Ecto neural progenitor cell (in vitro differentiated cells): ENCODE results near the gene SOHLH1.
"Not testable (repeated sequence)": the region's sequence is repeated elsewhere in the genome, so short reads cannot be mapped to it uniquely, and the experiment has no call there.

Source experiments
- DNase-seq: peaks from one replicate; pipeline ENCODE4 v3.0.0-alpha.2; 2018; ENCODE audit warnings: low spot score

Gene SOHLH1

DNA sequence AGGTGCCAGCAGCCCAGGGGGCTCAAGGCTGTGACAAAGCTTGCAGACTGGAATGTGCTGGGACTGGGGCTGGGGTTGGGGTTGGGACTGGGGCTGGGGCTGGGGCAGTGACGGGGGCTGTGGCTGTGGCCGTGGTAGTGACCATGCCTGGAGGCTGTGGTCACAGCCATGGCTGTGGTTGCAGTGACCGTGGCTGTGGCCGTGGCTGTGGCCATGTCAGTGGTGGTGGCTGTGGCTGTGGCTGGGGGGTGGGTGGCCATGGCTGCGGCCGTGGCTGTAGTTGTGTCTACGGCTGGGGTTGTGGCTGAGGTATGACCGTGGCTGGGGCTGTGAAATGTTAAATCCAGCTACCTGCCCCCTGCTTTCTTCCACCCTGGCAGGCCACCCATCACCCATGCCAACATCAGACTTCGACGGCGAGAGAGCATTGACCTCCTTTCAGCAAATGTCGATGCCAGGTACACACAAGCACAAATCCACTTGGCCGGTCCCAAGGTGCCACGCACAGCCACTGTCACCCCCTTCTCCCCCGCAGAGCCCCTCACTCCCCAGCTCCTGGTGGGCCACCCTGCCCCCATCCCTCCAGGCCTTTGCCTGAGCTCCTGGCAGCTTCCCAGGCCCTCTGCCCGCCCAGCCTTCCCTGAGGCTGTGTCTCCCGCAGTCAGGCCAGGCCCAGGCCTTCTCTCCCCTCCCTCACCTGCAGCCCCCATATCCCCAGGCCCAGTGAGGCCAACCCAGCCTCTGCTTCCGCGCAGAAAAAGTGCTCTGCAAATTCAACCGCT, 20.9 kb downstream of the SOHLH1 start:
- DNase-seq, result no peak

DNA sequence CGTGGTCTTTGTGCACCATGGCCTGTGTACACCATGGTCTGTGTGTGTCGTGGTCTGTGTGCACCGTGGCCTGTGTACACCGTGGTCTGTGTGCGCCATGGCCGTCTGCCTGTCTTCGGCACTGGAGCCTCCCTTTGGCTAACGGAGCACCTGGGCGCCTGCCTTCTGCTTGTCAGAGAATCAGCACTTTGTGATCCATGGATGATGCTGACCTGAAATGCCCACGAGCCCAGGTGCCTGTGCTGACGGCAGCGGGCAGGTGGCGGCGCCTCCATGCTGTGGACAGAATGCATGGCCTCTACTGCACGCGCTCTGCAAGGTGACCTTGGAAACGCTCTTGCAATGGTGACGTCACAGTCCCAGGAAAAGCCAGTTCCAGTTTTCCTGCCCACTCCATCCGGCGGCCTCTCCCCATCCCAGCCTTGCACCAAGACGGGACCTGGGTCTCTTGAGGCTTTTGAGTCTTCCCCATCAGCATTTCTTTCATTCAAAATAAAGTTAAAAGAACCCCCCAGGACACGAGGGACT, 21.6 kb downstream of the SOHLH1 start:
- DNase-seq, result no peak

DNA sequence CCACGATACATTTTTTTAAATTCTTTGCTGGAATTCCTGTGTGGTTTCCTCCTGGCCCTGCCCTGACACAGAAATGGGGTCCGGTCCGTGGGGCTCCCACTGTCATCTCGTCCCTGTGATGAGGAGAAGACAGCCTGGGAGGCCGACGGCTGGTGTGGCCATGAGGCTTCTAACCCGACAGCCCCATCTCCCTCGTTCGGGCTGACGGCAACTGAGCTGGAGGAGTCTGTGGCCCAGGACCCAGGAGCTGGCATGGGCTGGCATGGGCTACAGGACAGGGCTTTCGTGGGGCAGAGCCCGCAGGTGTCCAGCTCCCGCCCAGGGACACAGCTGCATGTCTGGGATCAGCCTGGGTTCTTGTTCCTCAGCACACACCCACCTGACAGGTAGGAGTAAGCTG, 22.4 kb downstream of the SOHLH1 start:
- no peak for DNase-seq

DNA sequence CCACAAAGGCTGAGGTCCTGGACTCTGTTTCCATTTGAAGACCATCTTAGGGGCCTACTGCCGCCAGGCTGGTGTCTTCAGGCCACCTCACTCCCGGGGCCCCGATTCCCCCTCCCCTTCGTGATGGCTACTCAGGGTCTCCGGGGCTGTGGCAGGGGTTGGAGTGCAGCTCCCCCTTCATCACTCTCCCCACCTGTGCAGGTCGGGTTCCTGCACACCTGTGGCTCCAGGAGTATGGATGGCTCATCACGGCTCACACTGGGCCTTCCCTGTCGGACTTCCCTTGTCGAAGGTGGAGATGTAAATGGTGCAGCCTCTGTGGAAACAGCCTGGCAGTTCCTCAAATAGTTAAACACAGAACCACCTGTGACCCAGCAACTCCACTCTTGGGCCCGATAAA, 24.3 kb downstream of the SOHLH1 start:
- no peak for DNase-seq

DNA sequence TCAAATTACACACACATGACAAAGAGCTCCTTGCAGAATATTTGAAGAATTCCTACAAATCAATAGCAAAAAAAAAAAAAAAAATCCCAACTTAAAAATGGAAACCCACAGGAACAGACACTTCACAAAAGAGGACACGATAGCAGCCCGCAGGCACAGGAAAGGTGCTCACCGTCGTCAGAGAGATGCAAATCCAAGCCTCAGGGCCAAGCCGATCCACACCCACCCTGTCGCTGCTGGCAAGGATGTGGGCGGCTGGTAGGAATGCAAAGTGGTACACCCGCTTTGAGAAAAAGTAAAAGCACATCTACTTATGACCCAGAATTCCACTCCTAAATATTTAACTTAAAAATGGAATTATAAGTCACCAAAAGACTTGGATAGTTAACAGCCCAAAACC, 25.3 kb downstream of the SOHLH1 start:
- DNase-seq, result no peak

DNA sequence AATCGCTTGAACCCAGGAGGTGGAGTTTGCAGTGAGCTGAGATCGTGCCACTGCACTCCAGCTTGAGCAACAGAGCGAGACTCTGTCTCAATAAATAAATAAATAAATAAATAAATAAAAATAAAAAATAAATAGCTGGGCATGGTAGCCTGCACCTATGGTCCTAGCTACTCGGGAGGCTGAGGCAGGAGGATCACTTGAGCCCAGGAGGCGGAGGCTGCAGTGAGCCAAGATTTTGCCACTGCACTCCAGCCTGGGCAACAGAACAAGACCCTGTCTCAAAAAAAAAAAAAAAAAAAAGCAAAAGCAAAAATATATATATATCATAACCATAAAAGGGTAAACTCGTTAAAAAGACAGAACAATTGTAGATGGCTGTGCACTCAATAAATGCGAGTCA, 26.5 kb downstream of the SOHLH1 start:
- DNase-seq, result not testable (repeated sequence)

DNA sequence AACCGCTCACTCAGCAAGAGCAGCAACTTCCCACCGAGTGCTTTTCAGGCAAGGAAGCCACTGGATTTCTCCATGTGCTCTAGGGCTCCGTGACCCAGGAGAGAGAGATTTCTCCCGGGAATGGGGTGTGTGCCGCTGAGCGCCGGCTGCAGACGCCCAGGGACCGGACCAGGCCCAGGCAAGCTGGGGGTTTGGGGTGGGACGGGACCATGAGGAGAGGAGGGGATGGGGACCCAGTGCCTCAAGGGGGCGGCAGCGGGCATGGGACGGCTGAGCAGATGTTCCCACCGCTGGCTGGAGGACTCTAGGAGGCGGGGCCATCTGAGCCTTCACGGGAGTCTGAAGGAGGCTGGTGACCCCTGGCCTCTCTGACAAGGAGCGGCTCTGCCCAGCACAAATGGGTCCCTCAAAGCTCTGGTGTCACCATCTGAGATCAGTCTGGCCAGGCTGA, 27.7 kb downstream of the SOHLH1 start:
- peak; percentile 66 for DNase-seq

DNA sequence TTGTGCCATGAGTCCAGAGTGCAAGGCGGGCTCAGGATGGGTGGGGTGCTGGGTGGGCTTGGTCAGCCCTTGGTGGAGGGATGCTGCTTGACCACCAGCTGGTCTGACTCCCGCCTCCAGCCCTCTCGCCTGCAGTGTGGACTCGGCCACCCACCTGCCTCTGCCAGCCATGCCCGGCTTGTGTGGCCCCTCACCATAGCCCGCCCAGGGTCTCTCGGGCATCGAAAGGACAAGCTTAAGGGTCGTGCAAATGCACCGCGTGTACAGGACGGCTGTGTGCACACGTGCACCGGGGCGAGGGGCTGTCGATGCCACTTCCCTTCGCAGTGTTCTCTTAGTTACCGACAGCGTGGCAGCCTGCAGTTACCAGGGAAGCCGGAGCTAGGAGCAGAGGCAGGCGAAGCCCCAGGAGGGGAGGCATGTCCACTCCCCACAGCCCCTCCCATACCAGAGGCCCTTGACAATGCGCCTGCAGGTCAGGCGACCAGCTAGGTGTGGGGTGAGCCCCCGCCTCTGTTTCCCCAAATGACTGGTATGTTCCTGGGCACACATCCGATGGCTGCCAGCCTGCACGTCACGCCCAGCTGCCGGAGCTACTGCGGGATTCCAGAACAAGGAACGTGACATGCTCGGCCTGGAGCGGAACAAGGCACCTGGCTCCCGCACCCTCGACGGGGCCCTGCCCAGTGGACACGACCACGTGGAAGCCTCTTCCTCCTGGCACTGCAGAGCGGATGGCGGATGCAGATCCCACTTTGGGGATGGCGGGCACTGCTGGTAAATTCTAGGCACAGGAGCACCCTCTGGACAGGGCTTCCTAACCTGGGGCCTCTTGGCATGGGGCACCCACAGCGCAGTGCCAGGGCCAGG, 28.3 kb downstream of the SOHLH1 start:
- DNase-seq, result no peak

DNA sequence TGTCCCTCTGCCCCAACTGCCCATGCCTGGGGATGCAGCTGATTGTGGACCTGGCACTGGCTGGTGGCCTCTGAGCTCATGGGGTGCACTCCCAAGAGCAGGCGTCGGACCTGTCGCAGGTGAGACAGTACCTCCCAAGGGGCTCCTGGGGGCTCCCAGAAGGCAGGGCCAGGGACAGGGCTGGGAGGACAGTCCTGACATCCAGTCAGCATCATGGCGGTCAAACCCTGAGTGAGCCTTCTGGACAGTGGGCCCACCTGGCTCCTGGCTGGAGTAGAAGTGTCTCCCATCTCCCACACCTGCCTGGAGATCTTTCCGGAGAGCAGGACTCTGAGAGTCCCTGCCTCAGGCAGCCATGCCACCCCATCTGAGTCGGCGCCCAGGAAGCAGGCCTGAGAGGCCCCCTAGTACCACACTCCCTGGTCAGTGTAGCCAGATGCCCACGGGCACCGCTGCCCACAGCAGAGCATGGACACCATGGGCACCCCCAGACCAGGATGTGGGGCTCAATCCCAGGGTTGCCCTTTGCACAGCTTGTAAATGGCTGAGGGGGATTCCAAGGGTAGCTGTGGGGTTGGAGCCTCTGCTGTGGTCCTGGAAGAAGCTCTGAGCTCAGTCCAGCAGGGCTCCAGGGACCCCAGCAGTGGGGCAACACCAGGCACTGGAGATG, 29.5 kb downstream of the SOHLH1 start:
- no peak for DNase-seq

DNA sequence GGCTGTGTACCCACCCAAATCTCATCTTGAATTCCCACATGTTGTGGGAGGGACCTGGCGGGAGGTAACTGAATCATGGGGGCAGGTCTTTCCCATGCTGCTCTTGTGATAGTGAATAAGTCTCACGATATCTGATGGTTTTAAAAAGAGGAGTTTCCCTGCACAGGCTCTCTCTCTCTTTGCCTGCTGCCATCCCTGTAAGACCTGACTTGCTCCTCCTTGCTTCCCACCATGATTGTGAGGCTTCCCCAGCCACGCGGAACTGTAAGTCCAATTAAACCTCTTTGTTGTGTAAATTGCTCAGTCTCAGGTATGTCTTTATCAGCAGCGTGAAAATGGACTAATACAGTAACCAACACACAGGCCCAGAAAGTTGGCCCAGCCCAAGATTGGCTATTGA, 30.3 kb downstream of the SOHLH1 start:
- not testable (repeated sequence) for DNase-seq

DNA sequence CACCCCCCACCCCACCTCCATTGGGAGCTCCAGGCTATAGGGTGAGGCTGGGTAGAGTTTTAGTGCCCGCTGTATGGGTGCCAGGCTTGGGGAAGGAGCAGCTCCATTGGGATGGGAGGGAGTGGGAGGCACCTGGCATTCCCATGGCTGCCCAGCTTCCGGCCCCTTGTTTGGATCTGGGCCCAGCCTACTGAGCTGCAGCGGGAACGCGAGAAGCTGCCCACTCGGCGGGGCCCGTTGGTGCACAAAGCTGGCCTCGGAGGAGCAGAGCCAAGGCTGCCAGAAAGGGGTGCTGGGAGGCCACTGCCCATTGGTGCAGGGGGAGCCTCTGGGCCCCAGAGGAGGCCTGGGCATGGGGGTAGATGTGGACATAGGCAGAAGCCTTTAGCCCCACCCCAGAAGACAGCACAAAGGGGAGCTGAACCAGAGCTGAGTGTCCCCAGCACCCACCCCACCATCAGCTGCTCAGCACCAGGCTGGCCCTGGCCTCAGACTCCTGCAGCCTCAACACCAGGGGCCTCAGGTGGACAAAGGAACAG, 31.7 kb downstream of the SOHLH1 start:
- no peak for DNase-seq

DNA sequence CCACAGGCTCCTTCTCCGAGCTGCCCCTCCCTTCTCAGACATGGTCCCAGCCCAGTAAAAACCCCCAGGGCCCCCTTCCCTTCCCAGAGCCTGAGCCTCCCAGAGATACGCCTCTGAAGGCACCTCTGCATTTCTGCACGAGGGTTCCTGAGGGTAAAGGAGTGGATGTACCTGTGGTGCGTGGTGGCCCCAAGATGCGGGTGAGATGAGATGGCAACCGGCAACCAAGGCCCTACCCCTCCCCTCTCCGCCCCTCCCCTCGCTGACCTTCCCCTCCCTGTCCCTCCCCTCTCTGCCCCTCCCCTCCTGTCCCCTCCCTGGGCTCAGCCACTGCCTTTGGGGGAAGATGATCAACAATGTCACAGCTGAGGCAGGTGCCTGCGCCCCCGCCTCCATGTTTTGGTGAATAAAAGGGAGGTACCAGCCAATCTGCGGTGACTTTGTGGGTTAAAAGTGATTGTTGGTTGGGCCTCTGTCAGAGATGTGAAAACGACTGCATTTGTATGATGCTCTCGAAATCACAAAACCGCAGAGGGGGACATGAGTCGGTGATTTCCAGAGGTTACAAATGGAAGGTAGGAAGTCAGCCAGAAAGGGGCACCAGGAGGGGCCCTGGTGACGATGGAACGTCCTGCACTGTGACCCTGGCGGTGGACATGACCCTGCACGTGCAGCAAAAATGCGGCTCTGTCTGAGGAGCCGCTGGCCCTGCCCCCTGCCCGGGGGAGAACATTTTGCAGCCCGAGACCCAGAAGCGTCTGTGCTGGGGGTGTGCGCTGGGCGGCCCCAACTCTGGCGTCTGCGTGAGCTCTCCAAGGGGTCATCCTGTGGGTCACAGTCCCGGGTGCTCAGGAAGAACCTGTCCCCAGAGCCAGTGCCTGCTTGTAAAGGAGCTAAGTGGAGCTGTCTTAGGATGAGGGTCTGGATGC, 32.5 kb downstream of the SOHLH1 start:
- no peak for DNase-seq

DNA sequence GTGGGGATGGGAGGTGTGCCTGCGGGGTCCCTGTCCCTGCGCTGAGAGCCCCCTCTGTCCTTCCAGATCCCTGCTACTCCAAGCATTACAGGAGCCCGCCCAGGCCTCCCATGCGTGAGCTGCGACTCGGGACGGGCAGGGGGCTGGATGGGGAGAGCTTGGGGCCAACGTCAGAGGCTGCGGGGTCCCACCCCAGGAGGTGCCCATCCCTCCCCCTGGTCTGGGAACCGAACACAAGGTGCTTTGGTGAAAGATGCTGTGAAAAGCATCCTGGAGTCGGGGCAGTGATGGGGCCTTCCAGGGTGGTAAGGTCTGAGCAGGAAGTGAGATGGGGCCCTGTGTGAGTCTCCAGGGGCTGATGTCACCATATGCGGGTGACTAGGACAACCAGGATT, 33.5 kb downstream of the SOHLH1 start:
- DNase-seq, result no peak

DNA sequence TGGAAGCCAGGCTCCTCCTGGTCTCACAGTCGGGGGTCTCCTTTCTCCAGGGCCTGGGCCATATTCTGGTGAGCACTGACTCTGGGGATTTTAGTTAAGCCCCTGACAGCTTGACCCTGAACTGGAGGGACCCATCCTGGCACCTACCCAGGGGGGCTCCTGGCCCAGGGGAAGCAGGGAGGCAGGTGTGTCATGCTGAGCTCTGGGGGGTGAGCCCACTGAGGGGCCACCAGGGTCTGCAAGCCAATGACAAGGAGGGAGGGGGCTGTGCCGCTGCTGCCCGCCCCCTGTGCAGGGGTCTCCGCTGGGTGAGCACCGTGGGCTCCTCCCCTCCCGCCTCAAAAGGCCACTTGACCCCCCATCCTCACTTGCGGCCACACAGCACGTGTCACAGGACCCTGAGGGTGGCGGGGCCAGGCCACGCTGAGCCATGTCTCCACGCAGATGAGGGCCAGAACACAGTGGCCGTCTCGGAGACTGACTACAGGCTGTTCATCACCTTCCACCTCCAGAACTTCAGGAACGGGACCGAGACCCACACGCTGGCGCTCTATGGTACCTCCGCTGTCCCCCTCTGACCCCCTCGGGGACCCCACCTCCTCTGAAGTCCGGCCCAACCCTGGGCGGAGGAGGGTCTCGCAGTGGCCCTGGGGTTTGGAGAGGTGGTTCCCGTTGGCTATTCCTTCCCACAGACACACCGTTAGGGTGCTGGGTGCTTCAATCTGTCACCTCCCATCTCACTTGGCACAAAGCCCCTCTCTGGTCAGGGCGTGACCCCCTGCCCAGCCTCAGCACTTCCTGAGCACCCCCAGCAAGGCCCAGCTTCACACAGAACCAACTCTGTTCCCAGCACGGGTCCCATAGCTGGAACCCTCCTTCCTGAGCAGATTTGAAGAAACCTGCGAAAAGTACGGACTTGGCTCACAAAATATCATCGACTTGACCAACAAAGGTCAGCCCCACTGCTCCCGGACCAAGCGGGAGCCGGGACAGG, 34.2 kb downstream of the SOHLH1 start:
- DNase-seq, result no peak

DNA sequence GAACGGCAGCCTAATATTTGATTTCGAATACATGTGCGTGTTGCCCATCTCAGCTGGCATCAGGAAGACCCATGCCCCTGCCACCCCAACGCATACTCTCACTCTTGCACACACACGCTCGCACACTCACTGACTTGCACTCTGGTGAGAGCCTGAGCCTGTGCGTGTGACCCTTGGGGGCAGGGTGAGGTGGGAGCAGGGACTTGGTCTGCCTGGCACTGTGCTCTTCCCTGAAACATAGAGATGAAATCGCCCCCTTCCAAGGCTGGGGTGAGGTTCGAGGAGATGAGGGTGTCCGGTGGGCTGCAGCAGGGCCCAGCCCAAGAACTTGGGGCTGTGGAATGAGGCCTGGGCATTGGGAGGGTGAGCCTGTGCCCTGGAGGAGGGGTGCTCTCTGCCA, 35.0 kb downstream of the SOHLH1 start:
- DNase-seq, result no peak

DNA sequence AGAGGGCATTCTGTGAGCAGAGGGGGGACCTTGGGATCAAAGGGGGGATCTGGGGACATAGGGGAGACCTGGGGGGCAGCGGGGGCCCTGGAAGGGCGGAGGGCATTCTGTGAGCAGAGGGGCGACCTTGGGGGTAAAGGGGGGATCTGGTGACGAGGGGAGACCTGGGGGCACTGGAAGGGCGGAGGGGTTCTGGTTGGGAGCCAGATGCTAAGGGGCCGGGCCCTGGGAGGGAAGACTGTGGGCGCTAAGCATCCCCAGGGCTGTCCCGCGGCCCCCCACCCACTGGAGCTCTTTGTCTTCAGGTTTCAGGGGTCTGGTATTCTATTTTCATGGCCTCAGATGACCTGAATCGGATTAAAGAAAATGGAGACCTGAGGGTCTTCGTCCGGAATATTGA, 35.4 kb downstream of the SOHLH1 start:
- no peak for DNase-seq

DNA sequence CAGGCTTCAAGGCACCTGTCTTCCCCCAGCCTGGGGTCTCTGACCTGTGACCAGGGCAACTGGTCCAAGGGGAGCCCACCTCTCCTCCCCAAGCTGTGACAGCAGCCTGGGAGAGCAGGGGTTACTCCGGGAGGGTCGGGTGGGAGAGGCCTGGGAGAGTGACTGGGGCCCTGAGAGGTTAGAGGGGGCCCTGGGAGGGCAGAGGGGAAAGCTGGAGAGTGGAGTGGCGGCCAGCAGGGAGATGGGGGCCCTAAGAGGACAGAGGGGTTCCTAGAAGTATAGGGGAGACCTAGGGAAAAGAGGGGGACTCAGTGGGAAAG, 35.9 kb downstream of the SOHLH1 start:
- peak; percentile 36 for DNase-seq

DNA sequence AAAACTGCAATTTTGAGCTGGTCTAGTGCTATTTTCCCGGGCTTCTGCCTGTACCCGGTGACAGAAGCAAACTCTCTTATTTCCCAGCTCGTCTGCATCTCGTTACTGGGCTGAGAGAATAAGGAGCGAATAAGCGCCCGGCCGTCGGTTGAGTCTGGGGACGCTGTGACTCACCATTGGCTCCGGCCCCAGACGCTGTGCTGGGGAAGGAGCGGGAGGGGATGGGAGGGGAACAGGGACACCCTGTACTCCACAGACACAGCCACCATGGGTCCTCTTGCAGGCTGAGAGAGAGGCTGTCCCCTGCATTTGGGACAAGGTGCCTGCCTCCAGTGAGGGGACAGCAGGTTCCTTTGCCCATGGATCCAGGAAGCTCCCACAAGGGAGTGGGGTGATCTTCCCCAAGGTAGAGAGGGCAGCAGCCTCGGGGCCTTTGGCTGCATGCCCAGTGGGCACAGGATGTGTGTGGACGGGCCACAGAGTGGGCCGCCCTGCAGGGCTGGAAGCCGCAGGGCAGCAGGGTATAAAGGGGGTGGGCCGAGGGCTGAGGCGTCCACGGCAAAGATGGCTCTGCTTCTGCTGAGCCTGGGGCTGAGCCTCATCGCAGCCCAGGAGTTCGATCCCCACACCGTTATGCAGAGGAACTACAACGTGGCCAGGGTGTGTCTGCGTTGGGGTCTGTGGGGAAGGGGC, 36.4 kb downstream of the SOHLH1 start, which contains the start of gene LCN9:
Gene LCN9, plus strand, starts transcription at position 552 of the 693 bp plus-strand sequence. Its CDS starts 13 bp downstream, at position 565.
- DNase-seq, result no peak
